Gastrocnemius medialis (tissue), 4 donors: ENCODE data around the gene SH2D4B. TPM values are rescaled to one million over a fixed set of nuclear protein-coding genes. Genes with fewer than 3 reads are reported as not detected.

Experiments used
- ATAC-seq, 2 donors: fragments of 150-250 bp; one replicate each; pipeline ENCODE4 v1.9.1; 2016
- DNase-seq, 2 donors: peaks; one replicate each; pipeline ENCODE4 v3.0.0-alpha.2; 2019
- H3K27ac ChIP-seq, 4 donors: fragments of 200-600 bp; sonication (generic); 1 replicate in 1 of 4; 2 replicates in 3 of 4; pipeline ENCODE4 v1.5.1; 2016 to 2018; ENCODE audit warnings: mild to moderate bottlenecking in 2 of 4, moderate library complexity in 1 of 4
- H3K27me3 ChIP-seq, 3 donors: fragments of 200-600 bp; sonication (generic) in 2 of 3; 1 replicate in 1 of 3; 2 replicates in 2 of 3; pipeline versions ENCODE4 v1.5.1 to v1.6.0; 2016 to 2019; ENCODE audit warnings: mild to moderate bottlenecking in 1 of 3, moderate library complexity in 1 of 3
- H3K36me3 ChIP-seq, 2 donors: fragments of 200-600 bp; sonication (generic) in 1 of 2; one replicate each; pipeline ENCODE4 v1.5.1; 2017 to 2018
- H3K4me1 ChIP-seq, 2 donors: fragments of 200-600 bp; sonication (generic) in 1 of 2; one replicate each; pipeline ENCODE4 v1.5.1; 2016 to 2017; ENCODE audit warnings: mild to moderate bottlenecking in 2 of 2
- H3K4me3 ChIP-seq, 4 donors: fragments of 200-600 bp; sonication (generic) in 3 of 4; 1 replicate in 1 of 4; 2 replicates in 3 of 4; pipeline ENCODE4 v1.5.1; 2016 to 2019; ENCODE audit warnings: mild to moderate bottlenecking in 2 of 4
- H3K9me3 ChIP-seq, 3 donors: fragments of 200-600 bp; sonication (generic) in 2 of 3; 1 replicate in 1 of 3; 2 replicates in 2 of 3; pipeline ENCODE4 v1.5.1; 2016 to 2019
- CTCF ChIP-seq, 5 experiments: fragments of 450-650 bp in 3 of 5; fragments of 200-600 bp in 2 of 5; sonication (generic) in 2 of 5; IDR thresholded peaks in 4 of 5; conservative IDR thresholded peaks in 1 of 5; 1 replicate in 4 of 5; 2 replicates in 1 of 5; pipeline ENCODE4 v1.5.1; 2016 to 2019; ENCODE audit warnings: antibody characterized with exemption in 5 of 5, mild to moderate bottlenecking in 3 of 5, moderate library complexity in 3 of 5
- POLR2A ChIP-seq, 2 donors: fragments of 450-650 bp; IDR thresholded peaks; one replicate each; pipeline ENCODE4 v1.6.1; 2017; ENCODE audit warnings: antibody characterized with exemption in 2 of 2, mild to moderate bottlenecking in 2 of 2, moderate library complexity in 2 of 2
- in situ Hi-C, 4 donors: fragments of 200-750 bp; cut with MboI; loops; one replicate each; pipeline versions ENCODE4 v1.15.0 to v1.8.0; 2017; ENCODE audit warnings: low sequenced_read_pairs in 4 of 4
- intact Hi-C: fragments of 100-400 bp; cut with DNase I; formaldehyde crosslinking; loops from one replicate; pipeline ENCODE4 v1.15.1; 2023; ENCODE audit warnings: low total_unique reads
- total RNA-seq, 4 donors: library from RNA; depleted of rRNA; stranded (reverse); fragments of >200 nt; gene quantifications; one replicate each; pipeline versions ENCODE4 v1.1.0 to v1.2.3, GENCODE V29; 2016

SH2D4B gene
- total RNA-seq, 4 donors from 2014 or later: not detected

GRCh38 chr10:80579849-80580637 lies 42.3 kb downstream of the SH2D4B start:
- in situ Hi-C loops: no loop called here

GRCh38 chr10:80580638-80581468 lies 43.2 kb downstream of the SH2D4B start:
- no peak for ATAC-seq
- no peak overlapping the region for H3K27ac ChIP-seq
- no peaks in the 10 kb centered on the region for H3K4me1 ChIP-seq
- H3K9me3 ChIP-seq: no peaks in the 10 kb centered on the region
- no peak for DNase-seq
- TF ChIP-seq POLR2A (IDR thresholded peaks at IDR 0.05) (no peak), CTCF (IDR thresholded peaks at IDR 0.05 in 4 of 5, conservative IDR thresholded peaks at IDR 0.05 in 1 of 5) (no peak)
- intact Hi-C loops: no loop called here
- in situ Hi-C loops: no loop called here
- H3K4me3 ChIP-seq: no peak overlapping the region
- H3K27me3 ChIP-seq: no peaks in the 10 kb centered on the region
- H3K36me3 ChIP-seq: no peaks in the 10 kb centered on the region

More at GRCh38 chr10:80579849-80580637, 42.3 kb downstream of the SH2D4B start:
- no peaks in the 10 kb centered on the region for H3K36me3 ChIP-seq
- ATAC-seq (no peak), DNase-seq (no peak)
- H3K4me1 ChIP-seq: no peaks in the 10 kb centered on the region
- no peak overlapping the region for H3K4me3 ChIP-seq
- TF ChIP-seq POLR2A (IDR thresholded peaks at IDR 0.05) (no peak), CTCF (IDR thresholded peaks at IDR 0.05 in 4 of 5, conservative IDR thresholded peaks at IDR 0.05 in 1 of 5) (no peak)
- intact Hi-C loops: no loop called here
- no peaks in the 10 kb centered on the region for H3K27me3 ChIP-seq
- H3K27ac ChIP-seq: no peak overlapping the region
- no peaks in the 10 kb centered on the region for H3K9me3 ChIP-seq

- H3K27me3 ChIP-seq: no peaks in the 10 kb centered on the region
- no peaks in the 10 kb centered on the region for H3K4me1 ChIP-seq
- H3K4me3 ChIP-seq: no peak overlapping the region
- in situ Hi-C loops (no loop called here), intact Hi-C loops (no loop called here)
- H3K36me3 ChIP-seq: no peaks in the 10 kb centered on the region
- no peak overlapping the region for H3K27ac ChIP-seq
- no peak for ATAC-seq
- H3K9me3 ChIP-seq: no peaks in the 10 kb centered on the region
- TF ChIP-seq CTCF (IDR thresholded peaks at IDR 0.05 in 4 of 5, conservative IDR thresholded peaks at IDR 0.05 in 1 of 5): no peak
- no peak for TF ChIP-seq POLR2A (IDR thresholded peaks at IDR 0.05)
- DNase-seq: no peak
Measured at GRCh38 chr10:80581469-80581835, 43.8 kb downstream of the SH2D4B start.

- in situ Hi-C loops: no loop called here
- no peaks in the 10 kb centered on the region for H3K9me3 ChIP-seq
- H3K4me1 ChIP-seq: no peaks in the 10 kb centered on the region
- no peak overlapping the region for H3K27ac ChIP-seq
- H3K4me3 ChIP-seq: no peak overlapping the region
- ATAC-seq: no peak
- TF ChIP-seq POLR2A (IDR thresholded peaks at IDR 0.05) (no peak), CTCF (IDR thresholded peaks at IDR 0.05 in 4 of 5, conservative IDR thresholded peaks at IDR 0.05 in 1 of 5) (no peak)
- H3K36me3 ChIP-seq: no peaks in the 10 kb centered on the region
- no peak for DNase-seq
- intact Hi-C loops: no loop called here
- H3K27me3 ChIP-seq: no peaks in the 10 kb centered on the region
Measured at GRCh38 chr10:80582286-80582960, 44.7 kb downstream of the SH2D4B start.
